HepG2 (cell line): ENCODE measurements around the gene CLPSL2. TPM values are rescaled to one million over a fixed set of nuclear protein-coding genes. Genes with fewer than 3 reads are reported as not detected.

ENCODE experiments used
- DR1 ChIP-seq: sonication (generic); formaldehyde crosslinking; IDR thresholded peaks from 2 replicates; pipeline ENCODE4 v1.8.0; 2021; ENCODE audit warnings: mild to moderate bottlenecking, missing genetic modification reagents, inconsistent platforms
- ESRRA ChIP-seq: sonication (generic); formaldehyde crosslinking; IDR thresholded peaks from 2 replicates; pipeline ENCODE4 v1.5.1; 2020; ENCODE audit warnings: mild to moderate bottlenecking, low read depth, missing genetic modification reagents
- MAF1 ChIP-seq: sonication (generic); formaldehyde crosslinking; IDR thresholded peaks from 2 replicates; pipeline ENCODE4 v1.5.0; 2020; ENCODE audit warnings: missing genetic modification reagents, borderline replicate concordance
- SIX1 ChIP-seq: sonication (generic); formaldehyde crosslinking; IDR thresholded peaks from 2 replicates; pipeline ENCODE4 v1.4.0; 2020; ENCODE audit warnings: missing genetic modification reagents, borderline replicate concordance
- ZEB1 ChIP-seq: IDR thresholded peaks from 2 replicates; pipeline ENCODE4 v1.6.1; 2012; ENCODE audit warnings: mild to moderate bottlenecking, low read depth, inconsistent platforms; ENCODE audit not compliant: insufficient replicate concordance
- ZNF557 ChIP-seq: sonication (generic); formaldehyde crosslinking; IDR thresholded peaks from 2 replicates; pipeline ENCODE4 v1.4.0; 2020; ENCODE audit warnings: missing genetic modification reagents
- polyA plus RNA-seq, 8 experiments: library from polyadenylated mRNA; depleted of rRNA in 3 of 8; stranded (reverse) in 7 of 8; unstranded in 1 of 8; fragments of >200 nt; fragmentation: Illumina TruSeq in 4 of 8; extraction: Trizol in 4 of 8; gene quantifications; 2 replicates each; pipeline versions ENCODE4 v1.2.1 to v1.2.3, GENCODE V29; 2011 to 2016; ENCODE audit warnings: low read depth in 4 of 8, missing spikeins in 1 of 8, mixed read lengths in 1 of 8; ENCODE audit not compliant: insufficient read depth in 1 of 8
- total RNA-seq, 5 experiments: library from RNA; depleted of rRNA; stranded (reverse); fragments of >200 nt; fragmentation: Illumina TruSeq; extraction: Trizol; gene quantifications; 2 replicates each; pipeline ENCODE4 v1.2.3, GENCODE V29; 2016; ENCODE audit warnings: low read depth in 1 of 5
- TF ChIP-seq, protein P1 (sequence below): IDR thresholded peaks from 2 replicates; pipeline ENCODE4 v1.6.1; 2016; ENCODE audit warnings: missing genetic modification reagents, missing compliant biosample characterization
- TF ChIP-seq, protein P2 (sequence below): sonication (generic); formaldehyde crosslinking; IDR thresholded peaks from 2 replicates; pipeline ENCODE4 v1.9.0; 2021; ENCODE audit warnings: missing genetic modification reagents, borderline replicate concordance
- TF ChIP-seq, protein P3 (sequence below): sonication (generic); IDR thresholded peaks from 2 replicates; pipeline ENCODE4 v1.6.1; 2016; ENCODE audit warnings: low read depth, borderline replicate concordance
- TF ChIP-seq, protein P4 (sequence below): sonication (generic); formaldehyde crosslinking; IDR thresholded peaks from 2 replicates; pipeline ENCODE4 v1.4.0; 2020; ENCODE audit warnings: missing genetic modification reagents
- TF ChIP-seq, protein P5 (sequence below): conservative IDR thresholded peaks from 2 replicates; pipeline ENCODE4 v1.6.1; 2018; ENCODE audit warnings: missing genetic modification reagents
- TF ChIP-seq, protein P6 (sequence below): sonication (generic); formaldehyde crosslinking; conservative IDR thresholded peaks from 2 replicates; pipeline ENCODE4 v1.4.0; 2020; ENCODE audit warnings: missing genetic modification reagents
- TF ChIP-seq, protein P7 (sequence below): sonication (generic); formaldehyde crosslinking; IDR thresholded peaks from 2 replicates; pipeline ENCODE4 v1.4.0; 2020; ENCODE audit warnings: missing genetic modification reagents, mild to moderate bottlenecking, borderline replicate concordance

The CLPSL2 gene
- total and polyA plus RNA-seq, 2 of the 13 experiments (the other 11 are each of a cell fraction or from before 2014, with no cell fraction given), result not detected

DNA sequence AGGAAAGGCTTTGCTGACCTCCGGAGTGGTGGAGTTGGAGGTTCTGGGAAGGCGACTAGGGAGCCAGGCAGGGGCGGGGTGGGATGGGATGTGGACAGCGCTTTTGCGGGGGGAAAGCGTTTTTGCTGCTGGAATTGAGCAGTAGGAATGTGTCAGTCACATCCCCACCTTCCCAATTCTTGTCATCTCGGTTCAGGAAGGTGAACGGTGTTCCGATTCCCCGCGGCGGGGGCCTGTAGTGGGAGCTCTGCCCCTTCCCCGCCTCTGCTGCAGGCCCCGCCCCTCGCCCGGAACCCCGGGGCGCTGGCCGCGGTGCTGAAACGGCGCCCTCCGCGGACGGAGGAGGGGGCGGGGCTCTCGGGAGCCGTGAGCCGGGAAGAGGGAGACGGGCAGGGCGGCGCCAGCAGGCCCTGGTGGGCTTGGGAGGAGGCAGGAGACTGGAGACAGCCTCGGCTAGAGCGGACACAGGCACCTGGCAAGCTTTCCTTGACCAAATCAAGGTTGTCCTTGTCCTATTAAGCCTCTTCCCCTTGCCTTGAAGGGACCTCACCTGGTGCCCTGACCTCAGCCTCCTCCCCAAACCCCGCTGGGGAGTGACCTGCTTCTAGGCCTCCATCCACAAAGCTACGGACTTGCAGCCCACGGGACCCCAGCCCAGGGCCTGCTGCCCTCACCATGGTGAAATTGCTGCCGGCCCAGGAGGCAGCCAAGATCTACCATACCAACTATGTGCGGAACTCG is 28.8 kb downstream of the CLPSL2 start, which contains the start of gene LHFPL5 (continued):
- TF ChIP-seq, protein P1, sequence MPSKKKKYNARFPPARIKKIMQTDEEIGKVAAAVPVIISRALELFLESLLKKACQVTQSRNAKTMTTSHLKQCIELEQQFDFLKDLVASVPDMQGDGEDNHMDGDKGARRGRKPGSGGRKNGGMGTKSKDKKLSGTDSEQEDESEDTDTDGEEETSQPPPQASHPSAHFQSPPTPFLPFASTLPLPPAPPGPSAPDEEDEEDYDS, result peak; percentile 82
- TF ChIP-seq, protein P2, sequence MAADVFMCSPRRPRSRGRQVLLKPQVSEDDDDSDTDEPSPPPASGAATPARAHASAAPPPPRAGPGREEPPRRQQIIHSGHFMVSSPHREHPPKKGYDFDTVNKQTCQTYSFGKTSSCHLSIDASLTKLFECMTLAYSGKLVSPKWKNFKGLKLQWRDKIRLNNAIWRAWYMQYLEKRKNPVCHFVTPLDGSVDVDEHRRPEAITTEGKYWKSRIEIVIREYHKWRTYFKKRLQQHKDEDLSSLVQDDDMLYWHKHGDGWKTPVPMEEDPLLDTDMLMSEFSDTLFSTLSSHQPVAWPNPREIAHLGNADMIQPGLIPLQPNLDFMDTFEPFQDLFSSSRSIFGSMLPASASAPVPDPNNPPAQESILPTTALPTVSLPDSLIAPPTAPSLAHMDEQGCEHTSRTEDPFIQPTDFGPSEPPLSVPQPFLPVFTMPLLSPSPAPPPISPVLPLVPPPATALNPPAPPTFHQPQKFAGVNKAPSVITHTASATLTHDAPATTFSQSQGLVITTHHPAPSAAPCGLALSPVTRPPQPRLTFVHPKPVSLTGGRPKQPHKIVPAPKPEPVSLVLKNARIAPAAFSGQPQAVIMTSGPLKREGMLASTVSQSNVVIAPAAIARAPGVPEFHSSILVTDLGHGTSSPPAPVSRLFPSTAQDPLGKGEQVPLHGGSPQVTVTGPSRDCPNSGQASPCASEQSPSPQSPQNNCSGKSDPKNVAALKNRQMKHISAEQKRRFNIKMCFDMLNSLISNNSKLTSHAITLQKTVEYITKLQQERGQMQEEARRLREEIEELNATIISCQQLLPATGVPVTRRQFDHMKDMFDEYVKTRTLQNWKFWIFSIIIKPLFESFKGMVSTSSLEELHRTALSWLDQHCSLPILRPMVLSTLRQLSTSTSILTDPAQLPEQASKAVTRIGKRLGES (CRISPR knock-in tag), result peak; percentile 97
- TF ChIP-seq ZEB1 (no peak), MAF1 (peak; percentile 97), ESRRA (peak; percentile 65; the same call in 1 of the 2 replicates), DR1 (CRISPR knock-in tag) (peak; percentile 67), ZNF557 (CRISPR knock-in tag) (peak; percentile 99), SIX1 (peak; percentile 69; the same call in 1 of the 2 replicates)
- TF ChIP-seq, protein P3, sequence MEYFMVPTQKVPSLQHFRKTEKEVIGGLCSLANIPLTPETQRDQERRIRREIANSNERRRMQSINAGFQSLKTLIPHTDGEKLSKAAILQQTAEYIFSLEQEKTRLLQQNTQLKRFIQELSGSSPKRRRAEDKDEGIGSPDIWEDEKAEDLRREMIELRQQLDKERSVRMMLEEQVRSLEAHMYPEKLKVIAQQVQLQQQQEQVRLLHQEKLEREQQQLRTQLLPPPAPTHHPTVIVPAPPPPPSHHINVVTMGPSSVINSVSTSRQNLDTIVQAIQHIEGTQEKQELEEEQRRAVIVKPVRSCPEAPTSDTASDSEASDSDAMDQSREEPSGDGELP, result no peak
- TF ChIP-seq, protein P4, sequence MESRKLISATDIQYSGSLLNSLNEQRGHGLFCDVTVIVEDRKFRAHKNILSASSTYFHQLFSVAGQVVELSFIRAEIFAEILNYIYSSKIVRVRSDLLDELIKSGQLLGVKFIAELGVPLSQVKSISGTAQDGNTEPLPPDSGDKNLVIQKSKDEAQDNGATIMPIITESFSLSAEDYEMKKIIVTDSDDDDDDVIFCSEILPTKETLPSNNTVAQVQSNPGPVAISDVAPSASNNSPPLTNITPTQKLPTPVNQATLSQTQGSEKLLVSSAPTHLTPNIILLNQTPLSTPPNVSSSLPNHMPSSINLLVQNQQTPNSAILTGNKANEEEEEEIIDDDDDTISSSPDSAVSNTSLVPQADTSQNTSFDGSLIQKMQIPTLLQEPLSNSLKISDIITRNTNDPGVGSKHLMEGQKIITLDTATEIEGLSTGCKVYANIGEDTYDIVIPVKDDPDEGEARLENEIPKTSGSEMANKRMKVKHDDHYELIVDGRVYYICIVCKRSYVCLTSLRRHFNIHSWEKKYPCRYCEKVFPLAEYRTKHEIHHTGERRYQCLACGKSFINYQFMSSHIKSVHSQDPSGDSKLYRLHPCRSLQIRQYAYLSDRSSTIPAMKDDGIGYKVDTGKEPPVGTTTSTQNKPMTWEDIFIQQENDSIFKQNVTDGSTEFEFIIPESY (CRISPR knock-in tag), result peak; percentile 63; the same call in 1 of the 2 replicates
- TF ChIP-seq, protein P5, sequence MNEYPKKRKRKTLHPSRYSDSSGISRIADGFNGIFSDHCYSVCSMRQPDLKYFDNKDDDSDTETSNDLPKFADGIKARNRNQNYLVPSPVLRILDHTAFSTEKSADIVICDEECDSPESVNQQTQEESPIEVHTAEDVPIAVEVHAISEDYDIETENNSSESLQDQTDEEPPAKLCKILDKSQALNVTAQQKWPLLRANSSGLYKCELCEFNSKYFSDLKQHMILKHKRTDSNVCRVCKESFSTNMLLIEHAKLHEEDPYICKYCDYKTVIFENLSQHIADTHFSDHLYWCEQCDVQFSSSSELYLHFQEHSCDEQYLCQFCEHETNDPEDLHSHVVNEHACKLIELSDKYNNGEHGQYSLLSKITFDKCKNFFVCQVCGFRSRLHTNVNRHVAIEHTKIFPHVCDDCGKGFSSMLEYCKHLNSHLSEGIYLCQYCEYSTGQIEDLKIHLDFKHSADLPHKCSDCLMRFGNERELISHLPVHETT, result peak; percentile 97
- TF ChIP-seq, protein P6, sequence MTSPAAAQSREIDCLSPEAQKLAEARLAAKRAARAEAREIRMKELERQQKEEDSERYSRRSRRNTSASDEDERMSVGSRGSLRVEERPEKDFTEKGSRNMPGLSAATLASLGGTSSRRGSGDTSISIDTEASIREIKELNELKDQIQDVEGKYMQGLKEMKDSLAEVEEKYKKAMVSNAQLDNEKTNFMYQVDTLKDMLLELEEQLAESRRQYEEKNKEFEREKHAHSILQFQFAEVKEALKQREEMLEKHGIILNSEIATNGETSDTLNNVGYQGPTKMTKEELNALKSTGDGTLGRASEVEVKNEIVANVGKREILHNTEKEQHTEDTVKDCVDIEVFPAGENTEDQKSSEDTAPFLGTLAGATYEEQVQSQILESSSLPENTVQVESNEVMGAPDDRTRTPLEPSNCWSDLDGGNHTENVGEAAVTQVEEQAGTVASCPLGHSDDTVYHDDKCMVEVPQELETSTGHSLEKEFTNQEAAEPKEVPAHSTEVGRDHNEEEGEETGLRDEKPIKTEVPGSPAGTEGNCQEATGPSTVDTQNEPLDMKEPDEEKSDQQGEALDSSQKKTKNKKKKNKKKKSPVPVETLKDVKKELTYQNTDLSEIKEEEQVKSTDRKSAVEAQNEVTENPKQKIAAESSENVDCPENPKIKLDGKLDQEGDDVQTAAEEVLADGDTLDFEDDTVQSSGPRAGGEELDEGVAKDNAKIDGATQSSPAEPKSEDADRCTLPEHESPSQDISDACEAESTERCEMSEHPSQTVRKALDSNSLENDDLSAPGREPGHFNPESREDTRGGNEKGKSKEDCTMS, result peak; percentile 98
- TF ChIP-seq, protein P7, sequence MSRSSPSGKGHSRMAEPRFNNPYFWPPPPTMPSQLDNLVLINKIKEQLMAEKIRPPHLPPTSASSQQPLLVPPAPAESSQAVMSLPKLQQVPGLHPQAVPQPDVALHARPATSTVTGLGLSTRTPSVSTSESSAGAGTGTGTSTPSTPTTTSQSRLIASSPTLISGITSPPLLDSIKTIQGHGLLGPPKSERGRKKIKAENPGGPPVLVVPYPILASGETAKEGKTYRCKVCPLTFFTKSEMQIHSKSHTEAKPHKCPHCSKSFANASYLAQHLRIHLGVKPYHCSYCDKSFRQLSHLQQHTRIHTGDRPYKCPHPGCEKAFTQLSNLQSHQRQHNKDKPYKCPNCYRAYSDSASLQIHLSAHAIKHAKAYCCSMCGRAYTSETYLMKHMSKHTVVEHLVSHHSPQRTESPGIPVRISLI (CRISPR knock-in tag), result no peak
